ENCODE measurements around the gene SLC8A2. TPM values are rescaled to one million over a fixed set of nuclear protein-coding genes. Genes with fewer than 3 reads are reported as not detected.

The SLC8A2 gene
- total RNA-seq, 1 donor, result not detected

GRCh38 chr19:47497821-47498520 lies 26.3 kb upstream of the SLC8A2 start:
- H3K4me3 ChIP-seq (ENCODE audit: low read depth, low read length), result no peak overlapping the region
- DNase-seq (ENCODE audit: low read depth), result no peak
- no peak for TF ChIP-seq CTCF (IDR thresholded peaks at IDR 0.05; ENCODE audit: insufficient read depth, low read depth, low read length)

GRCh38 chr19:47497050-47497766 lies 25.5 kb upstream of the SLC8A2 start:
- TF ChIP-seq CTCF (IDR thresholded peaks at IDR 0.05; ENCODE audit: insufficient read depth, low read depth, low read length), result no peak
- no peak for DNase-seq (ENCODE audit: low read depth)
- H3K4me3 ChIP-seq (ENCODE audit: low read depth, low read length), result no peak overlapping the region

GRCh38 chr19:47495478-47496372 lies 24.0 kb upstream of the SLC8A2 start:
- TF ChIP-seq CTCF (IDR thresholded peaks at IDR 0.05; ENCODE audit: insufficient read depth, low read depth, low read length), result no peak
- no peak overlapping the region for H3K4me3 ChIP-seq (ENCODE audit: low read depth, low read length)
- DNase-seq (ENCODE audit: low read depth), result no peak

GRCh38 chr19:47494729-47495128 lies 23.0 kb upstream of the SLC8A2 start:
- no peak for DNase-seq (ENCODE audit: low read depth)
- no peak overlapping the region for H3K4me3 ChIP-seq (ENCODE audit: low read depth, low read length)
- TF ChIP-seq CTCF (IDR thresholded peaks at IDR 0.05; ENCODE audit: insufficient read depth, low read depth, low read length), result no peak

GRCh38 chr19:47494211-47494547 lies 22.5 kb upstream of the SLC8A2 start:
- no peak for TF ChIP-seq CTCF (IDR thresholded peaks at IDR 0.05; ENCODE audit: insufficient read depth, low read depth, low read length)
- no peak for DNase-seq (ENCODE audit: low read depth)
- no peak overlapping the region for H3K4me3 ChIP-seq (ENCODE audit: low read depth, low read length)

GRCh38 chr19:47493378-47494210 lies 21.9 kb upstream of the SLC8A2 start:
- TF ChIP-seq CTCF (IDR thresholded peaks at IDR 0.05; ENCODE audit: insufficient read depth, low read depth, low read length), result no peak
- no peak overlapping the region for H3K4me3 ChIP-seq (ENCODE audit: low read depth, low read length)
- DNase-seq (ENCODE audit: low read depth), result no peak
